GM19452 (cell line): Measurements from ENCODE around the gene PCSK4.
"Not testable (repeated sequence)": the region's sequence is repeated elsewhere in the genome, so short reads cannot be mapped to it uniquely, and the experiment has no call there.

Experiments
- ATAC-seq: cut with Tn5 transposase; IDR thresholded peaks from one replicate; pipeline ENCODE4 v1.9.1; 2021; ENCODE audit not compliant: unreplicated experiment

The PCSK4 gene

DNA sequence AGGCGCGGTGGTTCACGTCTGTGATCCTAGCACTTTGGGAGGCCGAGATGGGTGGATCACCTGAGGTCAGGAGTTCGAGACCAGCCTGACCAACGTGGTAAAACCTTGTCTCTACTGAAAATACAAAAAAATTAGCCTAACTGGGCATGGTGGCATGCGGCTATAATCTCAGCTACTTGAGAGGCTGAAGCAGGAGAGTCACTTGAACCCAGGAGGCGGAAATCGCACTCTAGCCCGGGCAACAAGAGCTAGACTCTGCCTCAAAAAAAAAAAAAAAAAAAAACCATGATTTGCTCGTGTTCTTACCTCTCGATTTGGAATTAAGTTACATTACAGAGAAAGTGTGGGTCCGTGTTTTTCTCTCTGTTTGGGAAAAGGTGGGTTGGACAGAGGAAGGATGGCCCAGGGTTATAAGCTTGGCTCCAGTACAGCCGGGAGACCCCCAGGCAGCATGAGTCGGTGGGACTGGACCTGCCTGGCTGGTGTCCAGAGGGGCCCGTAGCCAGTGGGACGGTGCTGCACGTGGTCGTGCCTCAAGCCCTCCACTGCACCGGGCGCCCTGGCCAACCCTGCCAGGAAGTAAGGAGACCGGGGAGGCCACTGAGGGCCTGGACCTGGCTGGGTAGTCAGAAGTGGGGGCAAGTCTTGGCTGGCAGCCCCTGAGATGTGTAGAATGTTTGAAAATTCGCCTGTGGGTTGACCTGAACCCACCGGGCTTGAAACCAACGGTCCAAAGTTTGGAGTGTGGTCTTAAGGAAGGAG is 48.3 kb downstream of the PCSK4 start:
- ATAC-seq, result no peak

DNA sequence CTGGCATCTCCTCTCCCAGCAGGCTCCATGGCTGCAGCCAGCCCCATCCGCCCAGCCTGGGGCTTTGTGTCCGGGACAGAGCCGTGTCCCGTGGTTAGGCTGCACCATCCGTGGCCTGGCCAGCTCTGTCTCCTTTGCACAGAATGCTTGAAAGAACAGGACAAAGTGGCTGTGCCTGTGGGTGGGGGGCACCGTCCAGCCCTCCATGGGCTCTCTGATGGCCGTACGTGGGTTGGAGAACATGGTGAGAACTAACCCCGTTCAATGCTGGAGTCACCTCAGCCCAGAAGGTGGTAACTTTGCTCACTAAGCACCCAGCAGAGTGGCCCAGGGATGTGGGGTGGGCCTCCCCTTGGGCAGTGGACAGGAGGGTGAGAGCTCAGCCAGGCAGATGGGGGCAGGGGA is 49.1 kb downstream of the PCSK4 start:
- ATAC-seq, result no peak

DNA sequence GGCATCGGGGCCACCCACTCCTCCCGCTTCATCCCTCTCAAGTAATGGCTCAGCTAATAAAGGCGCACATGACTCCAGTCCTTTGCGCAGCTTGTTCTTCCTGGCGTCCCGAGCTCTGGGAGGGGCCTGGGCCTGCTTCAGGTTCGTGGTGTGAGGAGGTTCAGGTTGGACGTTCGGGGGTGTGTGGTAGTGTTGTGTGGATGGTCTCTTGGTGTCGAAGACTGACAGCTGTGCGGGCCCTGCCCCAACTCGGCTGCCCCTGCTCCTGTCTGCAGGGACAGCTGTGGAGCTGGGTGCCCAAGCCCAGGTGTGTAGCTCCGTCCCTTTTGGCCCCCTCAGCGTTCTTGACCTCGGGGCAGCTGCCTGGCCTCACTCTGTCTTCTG is 49.7 kb downstream of the PCSK4 start:
- no peak for ATAC-seq

DNA sequence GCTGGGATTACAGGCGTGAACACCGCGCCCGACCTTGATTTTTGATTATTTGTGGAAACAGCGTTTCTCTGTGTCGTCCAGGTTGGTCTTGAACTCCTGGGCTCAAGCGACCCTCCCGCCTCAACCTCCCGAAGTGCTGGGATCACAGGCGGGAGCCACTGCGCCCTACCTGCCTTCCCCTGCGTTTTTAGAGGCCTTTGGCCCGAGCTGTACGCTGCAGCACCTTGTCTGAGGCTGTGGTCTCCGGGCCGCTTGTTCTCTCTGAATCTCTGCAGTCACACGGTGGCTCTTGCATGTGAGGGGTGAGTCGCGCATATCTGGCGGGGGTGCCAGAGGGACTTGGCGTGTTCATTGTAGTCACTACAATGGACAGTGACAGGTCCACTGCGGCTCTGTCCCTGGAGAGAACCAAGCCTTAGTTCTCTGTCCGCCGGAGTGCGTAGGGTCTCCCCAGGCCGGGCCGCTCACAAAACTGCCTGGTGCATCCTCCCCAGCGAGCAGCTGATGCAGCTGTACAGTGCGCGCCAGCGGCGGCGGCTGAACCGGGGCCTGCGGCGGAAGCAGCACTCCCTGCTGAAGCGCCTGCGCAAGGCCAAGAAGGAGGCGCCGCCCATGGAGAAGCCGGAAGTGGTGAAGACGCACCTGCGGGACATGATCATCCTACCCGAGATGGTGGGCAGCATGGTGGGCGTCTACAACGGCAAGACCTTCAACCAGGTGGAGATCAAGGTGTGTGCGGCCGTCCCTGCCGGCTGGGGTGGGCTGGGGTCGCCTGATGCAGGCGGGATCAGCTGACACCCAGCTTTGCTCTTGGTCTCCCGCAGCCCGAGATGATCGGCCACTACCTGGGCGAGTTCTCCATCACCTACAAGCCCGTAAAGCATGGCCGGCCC is 50.4 kb downstream of the PCSK4 start:
- ATAC-seq, result not testable (repeated sequence)

DNA sequence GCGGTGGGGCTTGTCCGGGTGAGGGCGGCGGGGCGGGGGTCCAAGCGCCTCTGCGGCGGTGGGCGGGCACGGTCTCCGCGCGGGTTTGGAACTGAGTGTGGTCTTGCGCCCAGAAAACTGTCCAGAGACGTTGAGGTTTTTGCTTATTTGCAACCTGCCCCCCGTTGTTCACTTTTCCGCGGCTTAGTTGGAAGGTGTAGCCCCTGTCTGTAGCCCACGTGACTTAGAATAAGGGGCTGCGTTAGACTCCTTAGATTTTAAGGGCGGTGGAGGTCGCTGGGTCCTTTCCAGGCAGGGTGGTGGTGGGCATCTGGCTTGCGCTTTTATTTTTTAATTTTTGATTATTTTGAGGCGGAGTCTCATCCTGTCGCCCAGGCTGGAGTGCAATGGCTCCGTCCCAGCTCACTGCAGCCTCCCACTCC is 51.2 kb downstream of the PCSK4 start:
- ATAC-seq, result no peak

DNA sequence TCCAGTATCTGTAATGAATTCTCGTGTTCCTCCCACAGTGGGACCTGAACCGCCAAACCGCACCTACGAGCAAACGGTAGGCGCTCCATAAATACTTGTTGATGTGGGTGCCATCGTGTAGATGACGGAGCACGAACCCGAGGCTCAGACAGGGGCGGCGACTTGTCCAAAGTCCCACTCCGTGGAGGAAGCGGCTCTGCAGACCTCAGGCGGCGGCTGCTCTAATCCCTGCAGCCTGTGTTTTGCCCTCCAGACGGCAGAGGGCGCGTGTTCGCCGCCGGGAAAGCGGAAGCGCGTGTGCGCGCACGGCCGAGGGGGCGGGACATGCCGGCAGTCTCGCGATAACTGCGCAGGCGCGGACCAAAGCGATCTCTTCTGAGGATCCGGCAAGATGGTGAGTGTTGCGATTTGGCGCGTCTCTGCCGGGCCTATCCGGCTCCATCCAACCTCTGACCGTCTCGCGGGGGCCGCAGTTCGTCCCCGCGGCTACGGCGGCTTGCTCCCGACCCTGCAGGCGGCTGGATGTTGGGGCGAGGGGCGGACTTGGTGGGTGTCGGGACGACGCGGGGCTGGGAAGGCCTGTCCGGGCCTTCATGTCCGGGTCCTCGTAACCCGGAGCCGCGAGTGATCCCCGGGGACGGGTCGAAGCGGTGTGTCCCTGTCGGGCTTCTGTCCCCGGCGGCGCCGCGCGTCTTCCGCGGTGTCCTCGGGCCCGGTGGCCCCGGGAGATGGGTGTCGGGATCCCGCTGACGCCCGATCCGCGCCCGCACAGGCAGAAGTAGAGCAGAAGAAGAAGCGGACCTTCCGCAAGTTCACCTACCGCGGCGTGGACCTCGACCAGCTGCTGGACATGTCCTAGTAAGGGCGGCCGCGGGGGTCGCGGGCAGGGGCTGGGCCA is 51.9 kb downstream of the PCSK4 start, which contains the start of gene RPS15:
Gene RPS15, plus strand, starts transcription at position 362 of the 898 bp plus-strand sequence. Its CDS starts 30 bp downstream, at position 392.
- peak; percentile 66 for ATAC-seq

DNA sequence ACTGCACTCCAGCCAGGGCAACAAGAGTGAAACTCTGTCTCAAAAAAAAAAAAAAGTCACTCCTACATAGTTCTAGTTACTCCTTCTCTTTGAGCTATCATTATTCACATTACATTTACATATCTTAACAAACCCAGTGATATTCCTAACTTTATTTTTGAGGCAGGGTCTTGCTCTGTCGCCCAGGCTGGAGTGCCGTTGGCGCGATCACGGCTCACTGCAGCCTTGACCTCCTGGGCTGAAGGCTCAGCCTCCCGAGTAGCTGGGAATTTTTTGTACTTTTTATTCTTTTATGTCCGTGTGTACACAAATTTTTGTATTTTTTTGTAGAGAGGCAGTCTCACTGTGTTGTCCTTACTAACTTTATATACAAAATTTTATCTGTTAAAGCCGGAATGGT is 52.5 kb downstream of the PCSK4 start:
- ATAC-seq, result no peak

DNA sequence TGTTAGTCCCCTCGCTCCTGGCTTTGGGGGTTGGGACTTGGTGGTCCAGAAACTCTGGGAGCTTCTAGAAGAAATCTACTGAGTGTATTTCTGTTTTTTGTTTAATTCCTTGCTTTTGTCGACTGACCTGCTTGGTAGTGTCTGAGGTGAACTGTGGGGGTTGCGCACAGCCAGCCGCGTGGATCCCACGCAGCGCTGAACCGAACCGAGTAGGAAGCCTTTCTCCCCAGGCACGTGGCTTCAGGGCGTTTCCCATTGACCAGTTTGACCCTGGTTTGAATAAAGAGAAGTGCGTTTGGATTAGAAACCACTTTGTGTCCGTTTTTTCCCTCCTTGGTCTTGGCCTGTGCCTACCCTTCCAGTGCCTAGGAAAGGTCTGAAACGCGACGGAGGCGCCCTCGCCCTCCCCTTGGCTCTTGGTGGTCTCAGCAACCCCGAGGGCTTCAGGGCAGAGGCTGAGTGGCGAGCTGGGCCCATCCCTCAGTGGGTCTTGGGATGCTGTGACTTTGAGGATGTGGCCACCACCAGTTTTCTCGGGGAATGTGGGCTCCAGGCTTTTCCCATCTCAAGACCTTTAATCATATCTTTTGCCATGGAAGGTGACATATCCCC is 54.7 kb downstream of the PCSK4 start:
- no peak for ATAC-seq

DNA sequence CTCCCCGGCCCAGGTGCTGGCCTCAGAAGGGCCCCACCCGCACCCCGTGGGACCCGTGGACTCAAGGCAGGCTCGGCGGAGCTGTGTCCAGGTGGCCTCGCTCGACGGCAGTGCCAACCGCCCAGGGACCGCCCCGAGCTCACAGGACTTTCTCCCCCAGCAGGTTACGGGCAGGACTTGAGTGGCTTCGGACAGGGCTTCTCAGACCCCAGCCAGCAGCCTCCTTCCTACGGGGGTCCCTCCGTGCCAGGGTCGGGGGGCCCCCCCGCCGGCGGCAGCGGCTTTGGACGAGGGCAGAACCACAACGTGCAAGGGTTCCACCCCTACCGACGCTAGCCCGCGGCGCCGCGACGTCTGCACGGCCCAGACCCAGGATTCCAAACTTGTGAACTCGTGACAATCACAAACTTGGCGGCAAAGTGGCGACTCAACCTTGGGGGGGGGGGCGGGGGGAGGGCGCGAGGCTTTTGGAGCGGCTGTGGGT is 55.5 kb downstream of the PCSK4 start:
- ATAC-seq, result no peak

DNA sequence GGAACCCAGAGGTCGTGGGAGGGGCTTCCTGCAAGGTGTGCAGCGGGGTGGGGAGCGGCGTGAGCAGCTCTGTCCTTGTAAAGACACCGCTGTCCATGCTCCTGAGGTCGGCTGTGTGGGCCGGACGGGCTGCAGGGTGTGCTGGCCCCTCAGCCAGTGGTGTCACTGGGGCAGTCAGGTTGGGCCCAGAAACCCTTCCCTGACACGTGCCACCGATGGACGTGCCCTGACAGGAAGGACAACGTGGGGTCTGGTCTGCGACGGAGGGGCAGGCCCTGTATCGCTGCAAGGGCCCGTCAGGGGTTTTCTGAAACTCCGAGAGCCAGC is 56.1 kb downstream of the PCSK4 start:
- ATAC-seq, result no peak

DNA sequence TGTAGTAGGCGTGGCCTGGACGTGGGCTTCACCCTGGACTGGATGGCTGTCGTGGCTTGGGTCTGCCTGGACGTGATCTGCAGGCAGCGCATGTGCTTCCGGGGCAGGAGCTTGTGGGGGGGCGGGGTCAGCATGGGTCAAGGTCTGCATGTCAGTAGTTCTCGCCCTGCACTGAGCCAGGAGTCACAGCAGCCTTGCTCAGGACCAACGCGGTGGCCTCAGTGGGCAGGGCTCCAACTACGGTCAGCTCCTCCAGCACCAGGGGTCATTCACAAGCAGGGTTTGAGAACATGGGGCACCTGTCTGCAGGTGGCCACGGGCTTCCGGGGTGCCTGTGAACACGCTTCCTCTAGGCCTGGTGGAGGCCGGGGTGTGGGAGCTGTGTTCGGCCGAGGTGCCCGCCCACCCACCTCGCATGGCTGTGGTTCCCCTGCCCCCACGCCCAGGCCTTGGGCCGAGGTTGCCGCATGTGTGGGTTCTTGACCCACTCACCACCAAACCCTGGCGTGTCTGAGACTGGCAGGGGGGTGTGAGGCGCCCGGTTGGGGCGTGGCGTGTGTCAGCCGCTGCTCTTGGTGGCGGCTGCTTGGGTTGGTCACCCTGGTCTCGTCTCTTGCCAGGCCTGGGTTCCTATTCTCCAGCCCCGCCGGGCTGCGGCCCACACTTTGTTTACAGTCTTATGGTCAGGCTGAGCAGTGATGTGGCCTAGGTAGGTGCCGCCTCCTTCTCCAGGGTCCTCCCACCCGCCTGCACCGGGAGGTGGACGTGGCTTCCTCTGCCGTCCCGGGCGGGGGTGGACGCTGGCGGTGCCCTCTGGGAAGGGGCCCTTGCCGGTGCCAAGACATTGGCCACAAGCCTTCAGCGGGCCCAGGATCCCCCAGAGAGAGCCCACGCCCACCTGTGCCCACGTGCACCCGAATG is 56.8 kb downstream of the PCSK4 start:
- no peak for ATAC-seq

DNA sequence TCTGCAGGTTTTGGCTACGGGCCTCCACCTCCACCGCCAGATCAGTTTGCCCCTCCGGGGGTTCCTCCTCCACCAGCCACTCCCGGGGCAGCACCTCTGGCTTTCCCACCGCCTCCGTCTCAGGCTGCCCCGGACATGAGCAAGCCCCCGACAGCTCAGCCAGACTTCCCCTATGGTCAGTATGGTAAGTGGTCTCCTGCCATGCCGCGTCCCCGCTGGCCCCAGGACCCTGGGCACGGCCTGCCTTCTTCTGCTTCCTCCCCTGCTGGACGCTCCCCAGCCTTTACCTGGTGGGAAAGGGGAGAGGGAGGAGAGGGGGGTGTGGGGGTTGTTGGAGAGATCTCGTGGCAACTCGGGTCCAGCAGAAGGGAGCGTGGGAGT is 57.7 kb downstream of the PCSK4 start:
- ATAC-seq, result no peak

DNA sequence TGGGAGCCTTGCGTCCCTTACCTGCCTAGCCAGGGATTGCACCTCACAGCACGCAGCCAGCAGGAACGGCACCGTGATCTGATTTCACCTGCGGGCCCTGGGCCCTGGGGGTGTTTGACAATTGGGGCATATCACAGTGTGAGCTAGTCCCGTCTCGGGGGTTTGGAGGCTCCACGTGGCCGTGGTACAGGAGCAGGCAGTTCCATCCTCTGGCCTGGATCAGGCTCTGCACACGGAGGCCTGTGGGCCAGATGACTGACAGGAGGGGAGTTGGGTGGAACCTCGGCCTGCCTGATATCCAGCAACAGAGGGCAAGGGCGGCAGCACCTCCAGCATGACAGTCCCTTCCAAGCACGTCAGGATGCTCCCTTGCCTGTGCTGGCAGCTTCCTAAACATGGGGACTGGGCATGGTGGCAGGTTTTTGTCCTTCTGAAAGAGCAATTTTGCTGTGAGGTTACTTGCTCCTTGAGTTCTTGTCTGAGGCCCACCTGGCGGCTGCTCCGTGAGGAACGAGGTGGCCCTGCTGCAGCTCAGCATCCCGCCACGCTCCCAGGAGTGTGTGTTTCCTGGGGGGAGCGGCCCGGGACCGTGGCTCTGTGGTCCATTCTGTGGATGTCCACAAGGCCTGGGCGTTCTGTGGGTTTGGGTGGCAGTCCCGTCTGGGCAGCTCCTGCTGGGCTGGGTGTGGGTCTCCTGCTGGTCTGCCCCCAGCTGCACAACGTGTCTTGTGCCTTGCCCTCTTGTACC is 58.2 kb downstream of the PCSK4 start:
- no peak for ATAC-seq
